Skin epidermis (tissue), 12 donors: ENCODE data around the gene PPFIBP2.
A peak's percentile ranks its signal among the peaks of the same experiment; 100 is the strongest.
"Not testable (repeated sequence)": the region's sequence is repeated elsewhere in the genome, so short reads cannot be mapped to it uniquely, and the experiment has no call there.

ENCODE experiments used
- H3K27ac ChIP-seq, 21 experiments: fragments of 200-600 bp; sonication (generic) in 11 of 21; one replicate each; pipeline ENCODE4 v1.5.0; 2020; ENCODE audit warnings: mild to moderate bottlenecking in 3 of 21, inconsistent platforms in 2 of 21, moderate library complexity in 2 of 21
- H3K4me3 ChIP-seq, 7 experiments: fragments of 200-600 bp; sonication (generic) in 2 of 7; one replicate each; pipeline ENCODE4 v1.5.0; 2020; ENCODE audit warnings: inconsistent platforms in 2 of 7, mild to moderate bottlenecking in 2 of 7, moderate library complexity in 1 of 7

The PPFIBP2 gene

GRCh38 chr11:7495882-7496551 lies 17.8 kb upstream of the PPFIBP2 start:
- peak overlapping the region in 1 of 21 experiments; percentile 3 for H3K27ac ChIP-seq
- no peak overlapping the region for H3K4me3 ChIP-seq

GRCh38 chr11:7498193-7498592 lies 15.6 kb upstream of the PPFIBP2 start:
- Histone ChIP-seq H3K4me3 (no peak overlapping the region), H3K27ac (no peak overlapping the region)

GRCh38 chr11:7499081-7499480 lies 14.7 kb upstream of the PPFIBP2 start:
- Histone ChIP-seq H3K4me3 (no peak overlapping the region), H3K27ac (no peak overlapping the region)

- H3K27ac ChIP-seq = no peak overlapping the region
- no peak overlapping the region for H3K4me3 ChIP-seq
These were observed 13.5 kb upstream of the PPFIBP2 start for GRCh38 chr11:7500251-7500650.

- Histone ChIP-seq H3K4me3 (no peak overlapping the region), H3K27ac (no peak overlapping the region)
These were observed 12.5 kb upstream of the PPFIBP2 start for GRCh38 chr11:7501251-7501650.

- H3K4me3 ChIP-seq = no peak overlapping the region
- no peak overlapping the region for H3K27ac ChIP-seq
These were observed 11.9 kb upstream of the PPFIBP2 start for GRCh38 chr11:7501894-7502293.

GRCh38 chr11:7506243-7506642 lies 7.6 kb upstream of the PPFIBP2 start:
- no peak overlapping the region for H3K27ac ChIP-seq

GRCh38 chr11:7508087-7508486 lies 5.7 kb upstream of the PPFIBP2 start:
- no peak overlapping the region for H3K4me3 ChIP-seq
- H3K27ac ChIP-seq = no peak overlapping the region

More at GRCh38 chr11:7506243-7506642, 7.6 kb upstream of the PPFIBP2 start:
- no peak overlapping the region for H3K4me3 ChIP-seq

GRCh38 chr11:7509966-7510365 lies 3.8 kb upstream of the PPFIBP2 start:
- no peak overlapping the region for H3K27ac ChIP-seq
- no peak overlapping the region for H3K4me3 ChIP-seq

- Histone ChIP-seq H3K27ac (peak overlapping the region in 9 of 21 experiments; percentile 11 to 94 (median 86)), H3K4me3 (no peak overlapping the region)
These were observed 2.4 kb upstream of the PPFIBP2 start for GRCh38 chr11:7511401-7511800.

- H3K27ac ChIP-seq = peak overlapping the region; percentile 32 to 94 (median 89)
- H3K4me3 ChIP-seq = peak overlapping the region; percentile 53 to 88 (median 69)
These were observed 1.1 kb upstream of the PPFIBP2 start for GRCh38 chr11:7512525-7513233.

- H3K27ac ChIP-seq = peak overlapping the region in 20 of 21 experiments; percentile 76 to 94 (median 89)
- H3K4me3 ChIP-seq = peak overlapping the region; percentile 53 to 88 (median 69)
These were observed 346 bp downstream of the PPFIBP2 start for GRCh38 chr11:7514099-7514591.

- no peak overlapping the region for H3K4me3 ChIP-seq
- no peak overlapping the region for H3K27ac ChIP-seq
These were observed 1.7 kb downstream of the PPFIBP2 start for GRCh38 chr11:7515447-7515886.

- Histone ChIP-seq H3K27ac (no peak overlapping the region), H3K4me3 (no peak overlapping the region)
These were observed 2.7 kb downstream of the PPFIBP2 start for GRCh38 chr11:7516475-7516874.

GRCh38 chr11:7517743-7518142 lies 3.9 kb downstream of the PPFIBP2 start:
- not testable (repeated sequence) for H3K4me3 ChIP-seq, H3K27ac ChIP-seq

- H3K4me3 ChIP-seq = no peak overlapping the region
- H3K27ac ChIP-seq = no peak overlapping the region
These were observed 5.2 kb downstream of the PPFIBP2 start for GRCh38 chr11:7518811-7519562.

GRCh38 chr11:7520011-7520942 lies 6.5 kb downstream of the PPFIBP2 start:
- Histone ChIP-seq H3K4me3 (no peak overlapping the region), H3K27ac (peak overlapping the region in 10 of 21 experiments; percentile 3 to 76 (median 44))

- Histone ChIP-seq H3K27ac (peak overlapping the region in 12 of 21 experiments; percentile 3 to 76 (median 40)), H3K4me3 (no peak overlapping the region)
These were observed 7.2 kb downstream of the PPFIBP2 start for GRCh38 chr11:7520981-7521487.

- Histone ChIP-seq H3K27ac (peak overlapping the region in 9 of 21 experiments; percentile 36 to 76 (median 43)), H3K4me3 (no peak overlapping the region)
These were observed 8.3 kb downstream of the PPFIBP2 start for GRCh38 chr11:7522121-7522520.
